T-helper 1 cell (primary cell): ENCODE measurements around the gene ALCAM.
"Not testable (repeated sequence)": the region's sequence is repeated elsewhere in the genome, so short reads cannot be mapped to it uniquely, and the experiment has no call there.

ENCODE experiments used
- DNase-seq, 5 donors: peaks; one replicate each; pipeline ENCODE4 v3.0.0-alpha.2; 2012 to 2020

ALCAM gene

GRCh38 chr3:105537371-105538080 is 170.8 kb downstream of the ALCAM start:
- no peak for DNase-seq

GRCh38 chr3:105538483-105538882 is 171.8 kb downstream of the ALCAM start:
- no peak for DNase-seq

GRCh38 chr3:105539897-105540296 is 173.2 kb downstream of the ALCAM start:
- no peak for DNase-seq

DNA sequence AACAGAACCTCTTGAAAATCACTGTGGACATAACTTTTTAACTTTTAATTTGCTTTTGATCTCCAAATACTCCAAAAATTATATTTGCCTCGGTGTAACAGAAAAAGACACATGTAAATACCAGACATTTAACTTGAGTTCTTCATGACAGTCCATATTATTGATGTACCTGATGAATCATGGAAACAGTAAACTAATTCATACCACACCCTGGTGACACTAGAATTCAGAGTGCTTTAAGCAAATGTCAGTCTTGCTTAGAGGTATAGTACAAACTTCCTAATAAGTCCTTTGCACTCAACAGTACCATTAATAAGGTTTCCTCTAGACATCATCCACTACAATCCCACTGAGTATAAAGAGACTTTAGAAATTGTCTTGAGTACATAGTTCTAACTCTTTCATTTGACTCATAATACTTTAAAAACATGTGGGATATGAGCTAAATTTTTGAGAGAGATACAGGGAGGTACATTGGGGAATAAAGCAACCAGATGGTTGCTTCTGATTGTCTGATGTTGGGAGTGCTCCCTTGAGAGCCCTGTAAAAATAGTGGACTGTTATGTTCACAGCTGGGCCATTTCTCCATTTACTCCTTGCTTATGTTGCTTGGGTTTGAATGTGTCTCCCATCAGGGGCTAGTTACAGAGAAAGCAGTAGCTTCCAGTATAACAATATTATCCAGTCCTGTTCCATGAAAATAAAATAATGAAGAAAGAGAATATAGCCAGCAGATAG is 175.7 kb downstream of the ALCAM start:
- DNase-seq, result no peak

GRCh38 chr3:105545051-105545450 is 178.3 kb downstream of the ALCAM start:
- no peak for DNase-seq

DNA sequence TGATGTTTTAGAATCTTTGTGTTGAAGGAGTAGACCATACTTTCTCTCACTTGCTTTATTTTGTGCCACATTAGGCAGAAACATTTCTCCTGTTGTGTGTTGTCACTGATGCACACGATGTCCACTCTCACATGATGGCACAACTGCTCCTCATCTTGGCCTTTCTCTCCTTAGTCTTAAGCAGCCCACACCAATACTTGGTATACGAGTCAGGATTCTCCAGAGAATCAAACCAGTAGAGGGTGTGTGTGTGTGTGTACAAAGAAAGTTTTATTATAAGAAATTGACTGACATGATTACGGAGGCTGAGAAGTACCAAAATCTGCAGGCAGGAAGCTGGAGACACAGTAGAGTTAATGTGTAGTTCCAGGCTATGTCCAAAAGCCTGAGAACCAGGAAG is 187.1 kb downstream of the ALCAM start:
- no peak for DNase-seq

GRCh38 chr3:105555206-105555605 is 188.5 kb downstream of the ALCAM start:
- no peak for DNase-seq

GRCh38 chr3:105559856-105560255 is 193.1 kb downstream of the ALCAM start:
- no peak for DNase-seq

DNA sequence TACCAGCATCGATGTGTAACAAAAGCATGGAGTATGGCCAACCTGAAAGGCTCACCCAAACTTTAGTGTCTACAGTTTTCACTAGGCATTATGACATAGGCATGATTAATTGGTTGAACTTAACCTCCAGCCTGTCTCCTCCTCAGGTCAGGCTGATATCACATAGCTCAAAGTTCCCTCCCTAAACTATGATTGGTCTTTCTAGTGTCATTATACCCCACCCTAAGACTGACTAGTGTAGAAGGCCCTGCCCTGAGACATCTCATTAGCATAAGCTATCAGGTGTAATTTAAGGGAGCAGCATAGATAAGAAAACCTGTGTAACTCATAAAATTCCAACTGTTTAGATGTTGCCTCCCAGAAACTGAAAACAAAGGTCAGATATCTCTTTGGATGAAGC is 195.2 kb downstream of the ALCAM start:
- no peak for DNase-seq

DNA sequence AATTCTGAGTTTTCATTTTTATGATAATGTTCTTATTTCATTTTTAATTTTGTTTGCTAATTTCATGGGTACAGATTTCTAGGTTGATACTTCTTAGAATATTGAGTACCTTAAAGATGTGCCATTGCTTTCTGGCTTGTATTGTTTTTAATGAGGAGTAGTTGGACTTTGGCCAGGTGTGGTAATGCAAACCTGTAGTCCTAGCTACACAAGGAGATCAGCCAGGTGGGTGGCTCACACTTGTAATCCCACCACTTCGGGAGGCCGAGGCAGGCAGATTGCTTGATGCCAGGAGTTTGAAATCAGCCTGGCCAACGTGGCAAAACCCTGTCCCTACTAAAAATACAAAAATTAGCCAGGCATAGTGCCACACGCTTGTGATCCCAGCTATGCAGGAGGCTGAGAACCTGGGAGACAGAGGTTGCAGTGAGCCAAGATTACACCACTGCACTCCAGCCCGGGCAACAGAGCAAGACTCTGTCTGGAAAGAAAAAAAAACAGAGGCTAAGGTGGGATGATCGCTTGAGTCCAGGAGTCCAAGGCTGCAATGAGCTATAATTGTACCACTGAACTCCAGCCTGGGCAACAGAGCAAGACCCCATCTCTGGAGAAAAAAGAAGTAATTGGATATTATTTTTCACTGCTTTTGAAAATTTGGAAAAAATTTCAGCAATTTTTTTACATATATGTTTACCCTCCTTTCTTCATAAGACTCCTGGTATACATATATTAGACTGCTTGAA is 198.0 kb downstream of the ALCAM start:
- DNase-seq, result no peak

GRCh38 chr3:105571005-105571404 is 204.3 kb downstream of the ALCAM start:
- DNase-seq, result no peak

- no peak for DNase-seq
Measured at GRCh38 chr3:105572501-105572900, 205.8 kb downstream of the ALCAM start.

DNA sequence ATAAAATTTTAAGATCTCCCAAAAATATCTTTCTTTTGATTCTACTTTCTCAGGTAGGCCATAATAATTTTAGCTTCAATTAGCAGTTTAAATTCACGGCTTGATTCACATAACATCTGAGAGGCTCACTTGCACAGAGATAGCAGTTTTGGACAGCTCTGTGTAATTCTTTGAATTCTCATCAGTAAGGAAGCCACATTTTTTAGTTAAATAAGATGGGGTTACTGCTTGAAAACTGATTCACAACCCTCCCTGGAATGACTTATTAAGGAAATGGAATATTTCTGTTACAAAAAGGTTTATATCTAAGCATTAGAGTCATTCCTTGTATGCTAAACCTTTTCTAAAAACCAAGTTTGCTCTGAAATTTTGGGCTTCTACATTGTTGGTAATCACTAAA is 212.7 kb downstream of the ALCAM start:
- no peak for DNase-seq

GRCh38 chr3:105580296-105580965 is 213.7 kb downstream of the ALCAM start:
- no peak for DNase-seq

GRCh38 chr3:105582015-105582414 is 215.3 kb downstream of the ALCAM start:
- DNase-seq, result no peak

- DNase-seq, result no peak
Measured at GRCh38 chr3:105584003-105584790, 217.5 kb downstream of the ALCAM start.

GRCh38 chr3:105593315-105593714 is 226.6 kb downstream of the ALCAM start:
- no peak for DNase-seq

- DNase-seq, result no peak
Measured at GRCh38 chr3:105594219-105594618, 227.5 kb downstream of the ALCAM start.

DNA sequence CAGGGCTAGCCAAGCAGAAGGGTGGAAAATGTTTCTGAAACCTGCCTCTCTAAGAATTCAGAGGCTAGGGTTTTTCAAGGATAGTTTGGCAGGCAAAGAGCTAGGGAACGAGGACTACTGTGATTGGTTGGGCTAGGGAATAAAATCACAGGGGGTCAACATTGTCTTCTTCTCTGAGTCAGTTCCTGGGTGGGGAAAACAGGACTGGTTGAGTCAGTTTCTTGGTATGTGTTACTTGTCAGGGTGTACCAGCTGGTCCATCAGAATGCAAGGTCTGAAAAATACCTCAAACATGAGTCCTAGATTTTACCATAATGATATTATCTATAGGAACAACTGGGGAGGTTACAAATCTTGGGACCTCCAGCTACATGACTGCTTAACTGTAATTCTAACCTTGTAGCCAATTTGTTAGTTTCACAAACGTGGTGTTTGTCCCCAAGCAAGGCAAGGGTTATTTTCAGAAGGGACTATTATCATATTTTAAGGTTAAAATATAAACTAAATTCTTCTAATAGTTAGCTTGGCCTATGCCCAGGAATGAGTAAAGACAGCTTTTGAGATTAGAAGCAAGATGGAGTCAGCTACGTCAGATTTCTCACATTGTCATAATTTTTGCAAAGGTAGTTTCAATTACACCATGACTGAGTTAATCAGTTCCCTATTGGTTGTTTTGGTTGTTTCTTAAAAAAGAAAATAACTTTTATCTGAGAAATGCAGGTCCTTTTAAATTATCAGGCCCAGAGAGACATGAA is 231.5 kb downstream of the ALCAM start:
- DNase-seq, result no peak

GRCh38 chr3:105599350-105599749 is 232.6 kb downstream of the ALCAM start:
- no peak for DNase-seq

GRCh38 chr3:105601756-105602155 is 235.0 kb downstream of the ALCAM start:
- DNase-seq, result not testable (repeated sequence)

DNA sequence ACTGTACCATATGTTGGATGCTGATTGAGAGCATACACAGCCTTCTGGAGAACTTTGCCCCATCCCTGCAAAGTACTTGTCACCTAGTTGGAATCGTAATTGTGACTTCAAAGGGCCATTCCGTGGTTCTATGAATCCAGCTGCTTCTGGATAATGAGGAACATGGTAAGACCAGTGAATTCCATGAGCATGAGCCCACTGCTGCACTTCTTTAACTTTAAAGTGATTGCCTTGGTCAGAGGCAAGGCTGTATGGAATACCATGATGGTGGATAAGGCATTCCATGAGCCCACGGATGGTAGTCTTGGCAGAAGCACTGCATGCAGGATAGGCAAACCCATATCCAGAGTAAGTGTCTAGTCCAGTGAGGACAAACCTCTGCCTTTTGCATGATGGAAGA is 235.6 kb downstream of the ALCAM start:
- not testable (repeated sequence) for DNase-seq
